IgD-negative memory B cell (primary cell): ENCODE results near the gene RIMS3. TPM values are rescaled to one million over a fixed set of nuclear protein-coding genes. Genes with fewer than 3 reads are reported as not detected.
A peak's percentile ranks its signal among the peaks of the same experiment; 100 is the strongest.

ENCODE experiments used
- H3K27ac Mint-ChIP-seq, 3 donors: one replicate each; pipeline ENCODE4 v1.8.0; 2020 to 2022; ENCODE audit warnings: mild to moderate bottlenecking in 3 of 3, mixed read lengths in 3 of 3, moderate library complexity in 1 of 3
- H3K27me3 Mint-ChIP-seq: one replicate; pipeline ENCODE4 v1.8.0; 2021; ENCODE audit warnings: mixed read lengths
- H3K36me3 Mint-ChIP-seq: one replicate; pipeline ENCODE4 v1.8.0; 2020; ENCODE audit warnings: mild to moderate bottlenecking, mixed read lengths
- H3K4me1 Mint-ChIP-seq, 3 donors: one replicate each; pipeline ENCODE4 v1.8.0; 2020 to 2022; ENCODE audit warnings: mixed read lengths in 3 of 3, mild to moderate bottlenecking in 1 of 3
- H3K4me3 Mint-ChIP-seq, 4 donors: one replicate each; pipeline ENCODE4 v1.8.0; 2020 to 2022; ENCODE audit warnings: mild to moderate bottlenecking in 4 of 4, mixed read lengths in 4 of 4, moderate library complexity in 3 of 4
- H3K9me3 Mint-ChIP-seq, 3 donors: one replicate each; pipeline ENCODE4 v1.8.0; 2020 to 2021; ENCODE audit warnings: mixed read lengths in 3 of 3, mild to moderate bottlenecking in 1 of 3
- polyA plus RNA-seq: library from polyadenylated mRNA; unstranded; fragments of 300-500 nt; fragmentation: Illumina TruSeq; gene quantifications from one replicate; pipeline ENCODE4 v1.2.3, GENCODE V29; 2021

The RIMS3 gene
- polyA plus RNA-seq, 1 donor from 2014 or later: 2.2 TPM

GRCh38 chr1:40653851-40654537, 11.5 kb downstream of the RIMS3 start:
- Mint-ChIP-seq H3K9me3 (no peaks in the 10 kb centered on the region), H3K27me3 (peaks cover 6% of the 10 kb centered on the region), H3K27ac (no peak overlapping the region), H3K4me1 (peaks cover 0 to 3% (median 0%) of the 10 kb centered on the region in 3 donors), H3K36me3 (no peaks in the 10 kb centered on the region), H3K4me3 (no peak overlapping the region)

GRCh38 chr1:40652979-40653378, 12.5 kb downstream of the RIMS3 start:
- peaks cover 1% of the 10 kb centered on the region for H3K36me3 Mint-ChIP-seq
- no peak overlapping the region for H3K4me3 Mint-ChIP-seq
- no peak overlapping the region for H3K27ac Mint-ChIP-seq
- H3K9me3 Mint-ChIP-seq: no peaks in the 10 kb centered on the region
- H3K27me3 Mint-ChIP-seq: peaks cover 7% of the 10 kb centered on the region
- peaks cover 0 to 3% (median 0%) of the 10 kb centered on the region in 3 donors for H3K4me1 Mint-ChIP-seq

- Mint-ChIP-seq H3K27me3 (peaks cover 7% of the 10 kb centered on the region), H3K4me3 (no peak overlapping the region), H3K4me1 (peaks cover 0 to 3% (median 0%) of the 10 kb centered on the region in 3 donors), H3K9me3 (no peaks in the 10 kb centered on the region), H3K36me3 (peaks cover 1% of the 10 kb centered on the region), H3K27ac (no peak overlapping the region)
Measured at GRCh38 chr1:40652468-40652867, 13.0 kb downstream of the RIMS3 start.

- peaks cover 0 to 3% (median 0%) of the 10 kb centered on the region in 3 donors for H3K4me1 Mint-ChIP-seq
- no peak overlapping the region for H3K4me3 Mint-ChIP-seq
- H3K27ac Mint-ChIP-seq: no peak overlapping the region
- H3K9me3 Mint-ChIP-seq: no peaks in the 10 kb centered on the region
- H3K27me3 Mint-ChIP-seq: peaks cover 7% of the 10 kb centered on the region
- H3K36me3 Mint-ChIP-seq: peaks cover 1% of the 10 kb centered on the region
Measured at GRCh38 chr1:40651138-40651857, 14.2 kb downstream of the RIMS3 start.

- H3K4me3 Mint-ChIP-seq: no peak overlapping the region
- H3K36me3 Mint-ChIP-seq: peaks cover 1% of the 10 kb centered on the region
- H3K9me3 Mint-ChIP-seq: no peaks in the 10 kb centered on the region
- H3K27ac Mint-ChIP-seq: no peak overlapping the region
- H3K27me3 Mint-ChIP-seq: peaks cover 7% of the 10 kb centered on the region
- peaks cover 0 to 3% (median 0%) of the 10 kb centered on the region in 3 donors for H3K4me1 Mint-ChIP-seq
Measured at GRCh38 chr1:40650075-40650474, 15.4 kb downstream of the RIMS3 start.

GRCh38 chr1:40649592-40649930, 15.9 kb downstream of the RIMS3 start:
- Mint-ChIP-seq H3K4me3 (no peak overlapping the region), H3K27me3 (peaks cover 5% of the 10 kb centered on the region), H3K9me3 (no peaks in the 10 kb centered on the region), H3K4me1 (peaks cover 0 to under 1% (median 0%) of the 10 kb centered on the region in 3 donors), H3K27ac (no peak overlapping the region), H3K36me3 (peaks cover 1% of the 10 kb centered on the region)

- Mint-ChIP-seq H3K4me3 (no peak overlapping the region), H3K9me3 (no peaks in the 10 kb centered on the region), H3K27ac (peak overlapping the region in 1 of 3 donors; percentile 78), H3K27me3 (peaks cover 1% of the 10 kb centered on the region), H3K36me3 (peaks cover 1% of the 10 kb centered on the region), H3K4me1 (no peaks in the 10 kb centered on the region)
Measured at GRCh38 chr1:40648928-40649591, 16.4 kb downstream of the RIMS3 start.

- no peaks in the 10 kb centered on the region for H3K4me1 Mint-ChIP-seq
- peaks cover 1% of the 10 kb centered on the region for H3K27me3 Mint-ChIP-seq
- peaks cover 1% of the 10 kb centered on the region for H3K36me3 Mint-ChIP-seq
- no peak overlapping the region for H3K4me3 Mint-ChIP-seq
- H3K27ac Mint-ChIP-seq: peak overlapping the region in 1 of 3 donors; percentile 18
- H3K9me3 Mint-ChIP-seq: no peaks in the 10 kb centered on the region
Measured at GRCh38 chr1:40648200-40648599, 17.3 kb downstream of the RIMS3 start.

GRCh38 chr1:40646315-40646714, 19.2 kb downstream of the RIMS3 start:
- Mint-ChIP-seq H3K36me3 (peaks cover 1% of the 10 kb centered on the region), H3K4me1 (no peaks in the 10 kb centered on the region), H3K27ac (no peak overlapping the region), H3K27me3 (peaks cover 1% of the 10 kb centered on the region), H3K4me3 (no peak overlapping the region), H3K9me3 (no peaks in the 10 kb centered on the region)

GRCh38 chr1:40645118-40645680, 20.3 kb downstream of the RIMS3 start:
- H3K27me3 Mint-ChIP-seq: peaks cover 1% of the 10 kb centered on the region

GRCh38 chr1:40641601-40642242, 23.8 kb downstream of the RIMS3 start:
- no peak overlapping the region for H3K4me3 Mint-ChIP-seq

More at GRCh38 chr1:40645118-40645680, 20.3 kb downstream of the RIMS3 start:
- H3K36me3 Mint-ChIP-seq: peaks cover 3% of the 10 kb centered on the region
- H3K27ac Mint-ChIP-seq: no peak overlapping the region
- no peaks in the 10 kb centered on the region for H3K9me3 Mint-ChIP-seq
- no peak overlapping the region for H3K4me3 Mint-ChIP-seq
- no peaks in the 10 kb centered on the region for H3K4me1 Mint-ChIP-seq

GRCh38 chr1:40640314-40641076, 25.0 kb downstream of the RIMS3 start:
- Mint-ChIP-seq H3K4me3 (no peak overlapping the region), H3K36me3 (peaks cover 5% of the 10 kb centered on the region), H3K27ac (no peak overlapping the region), H3K9me3 (peaks cover 0 to 2% (median 0%) of the 10 kb centered on the region in 3 donors), H3K27me3 (peaks cover 2% of the 10 kb centered on the region), H3K4me1 (peaks cover 0 to 3% (median 0%) of the 10 kb centered on the region in 3 donors)

More at GRCh38 chr1:40641601-40642242, 23.8 kb downstream of the RIMS3 start:
- Mint-ChIP-seq H3K9me3 (no peaks in the 10 kb centered on the region), H3K27ac (no peak overlapping the region), H3K36me3 (peaks cover 5% of the 10 kb centered on the region), H3K27me3 (peaks cover 2% of the 10 kb centered on the region), H3K4me1 (peaks cover 0 to 3% (median 0%) of the 10 kb centered on the region in 3 donors)

GRCh38 chr1:40638097-40639036, 27.1 kb downstream of the RIMS3 start:
- Mint-ChIP-seq H3K27ac (no peak overlapping the region), H3K4me1 (peaks cover 5 to 10% (median 6%) of the 10 kb centered on the region in 3 donors), H3K36me3 (peaks cover 5% of the 10 kb centered on the region), H3K9me3 (peaks cover 0 to 2% (median 0%) of the 10 kb centered on the region in 3 donors), H3K27me3 (peaks cover 2% of the 10 kb centered on the region), H3K4me3 (no peak overlapping the region)
